Measurements from ENCODE around the gene COQ4.

GRCh38 chr9:128382261-128382660 is 59.6 kb downstream of the COQ4 start:
- TF ChIP-seq CTCF (IDR thresholded peaks at IDR 0.05; ENCODE audit: low read depth, low read length) (no peak), EZH2phosphoT487 (IDR thresholded peaks at IDR 0.05; ENCODE audit: low read depth) (no peak)

Measured in OCI-LY3 (cell line).